Upper lobe of left lung (tissue), 4 donors: ENCODE measurements around the gene CBFA2T3.

Experiments used
- CTCF ChIP-seq, 6 experiments: fragments of 450-650 bp in 4 of 6; fragments of 200-600 bp in 2 of 6; sonication (generic) in 2 of 6; IDR thresholded peaks; one replicate each; pipeline ENCODE4 v1.5.1; 2016 to 2019; ENCODE audit warnings: antibody characterized with exemption in 6 of 6
- POLR2A ChIP-seq, 4 donors: fragments of 450-650 bp; IDR thresholded peaks; one replicate each; pipeline ENCODE4 v1.5.1; 2016 to 2017; ENCODE audit warnings: antibody characterized with exemption in 4 of 4, mild to moderate bottlenecking in 2 of 4
- POLR2AphosphoS5 ChIP-seq, 2 donors: sonication (generic); formaldehyde crosslinking; IDR thresholded peaks; one replicate each; pipeline ENCODE4 v1.5.1; 2017; ENCODE audit warnings: antibody characterized with exemption in 2 of 2

- TF ChIP-seq CTCF (IDR thresholded peaks at IDR 0.05) = no peak
- TF ChIP-seq POLR2A (IDR thresholded peaks at IDR 0.05) = no peak
- TF ChIP-seq POLR2AphosphoS5 (IDR thresholded peaks at IDR 0.05) = no peak
Measured at GRCh38 chr16:89007371-89008249, 30.6 kb upstream of the CBFA2T3 start.
